CD4-positive, CD25-positive, alpha-beta regulatory T cell (primary cell): ENCODE measurements around the gene SCN4A. TPM values are rescaled to one million over a fixed set of nuclear protein-coding genes. Genes with fewer than 3 reads are reported as not detected.
A peak's percentile ranks its signal among the peaks of the same experiment; 100 is the strongest.
"Not testable (repeated sequence)": the region's sequence is repeated elsewhere in the genome, so short reads cannot be mapped to it uniquely, and the experiment has no call there.

Experiments
- ATAC-seq, 2 donors: fragments of 150-1000 bp; cut with Tn5 transposase; one replicate each; pipeline ENCODE4 v1.10.0; 2021; ENCODE audit warnings: low read depth in 2 of 2, moderate number of reproducible peaks in 2 of 2, moderate library complexity in 1 of 2
- DNase-seq, 3 donors: peaks; one replicate each; pipeline versions ENCODE4 v3.0.0 to v3.0.0-alpha.2; 2012 to 2022; ENCODE audit warnings: mixed read lengths in 1 of 3
- H3K27ac ChIP-seq: one replicate; pipeline ENCODE4 v1.7.0; 2013; ENCODE audit warnings: mild to moderate bottlenecking, low read length; ENCODE audit not compliant: insufficient read depth, poor library complexity, severe bottlenecking
- H3K27me3 ChIP-seq: one replicate; pipeline ENCODE4 v1.7.0; 2013; ENCODE audit warnings: low read length; ENCODE audit not compliant: control insufficient read depth, insufficient read depth
- H3K36me3 ChIP-seq: one replicate; pipeline ENCODE4 v1.7.0; 2013; ENCODE audit warnings: mild to moderate bottlenecking, low read length, moderate library complexity; ENCODE audit not compliant: control insufficient read depth, insufficient read depth
- H3K4me1 ChIP-seq: 2 replicates; pipeline ENCODE4 v1.7.0; 2013; ENCODE audit warnings: mild to moderate bottlenecking, low read length; ENCODE audit not compliant: insufficient read depth, control insufficient read depth, poor library complexity, severe bottlenecking
- H3K4me3 ChIP-seq: one replicate; pipeline ENCODE4 v1.7.0; 2013; ENCODE audit warnings: low read depth, mild to moderate bottlenecking, low read length, moderate library complexity
- H3K9me3 ChIP-seq, 2 experiments: 1 replicate in 1 of 2; 2 replicates in 1 of 2; pipeline ENCODE4 v1.7.0; 2013; ENCODE audit warnings: low read length in 2 of 2, mild to moderate bottlenecking in 1 of 2, moderate library complexity in 1 of 2; ENCODE audit not compliant: control insufficient read depth in 2 of 2
- H3K27ac Mint-ChIP-seq, 3 donors: one replicate each; pipeline ENCODE4 v1.8.0; 2020 to 2022; ENCODE audit warnings: mild to moderate bottlenecking in 3 of 3, mixed read lengths in 3 of 3, moderate library complexity in 2 of 3
- H3K27me3 Mint-ChIP-seq: one replicate; pipeline ENCODE4 v1.8.0; 2022; ENCODE audit warnings: mild to moderate bottlenecking, mixed read lengths
- H3K36me3 Mint-ChIP-seq: one replicate; pipeline ENCODE4 v1.8.0; 2020; ENCODE audit warnings: mixed read lengths
- H3K4me1 Mint-ChIP-seq, 4 donors: one replicate each; pipeline ENCODE4 v1.8.0; 2020 to 2022; ENCODE audit warnings: mixed read lengths in 4 of 4, mild to moderate bottlenecking in 1 of 4
- H3K4me3 Mint-ChIP-seq, 4 donors: one replicate each; pipeline ENCODE4 v1.8.0; 2020 to 2022; ENCODE audit warnings: mild to moderate bottlenecking in 4 of 4, mixed read lengths in 4 of 4, moderate library complexity in 3 of 4
- H3K9me3 Mint-ChIP-seq, 7 donors: one replicate each; pipeline ENCODE4 v1.8.0; 2020 to 2022; ENCODE audit warnings: mixed read lengths in 7 of 7, mild to moderate bottlenecking in 3 of 7, moderate library complexity in 2 of 7
- polyA plus RNA-seq, 4 donors: library from polyadenylated mRNA; unstranded; fragments of 300-500 nt; fragmentation: Illumina TruSeq; gene quantifications; one replicate each; pipeline ENCODE4 v1.2.3, GENCODE V29; 2021
- total RNA-seq: library from RNA; stranded (reverse); gene quantifications from one replicate; pipeline ENCODE4 v1.2.3, GENCODE V29; 2022

The SCN4A gene
- total and polyA plus RNA-seq, 5 donors from 2014 or later: not detected

GRCh38 chr17:63918305-63918704 is 54.4 kb downstream of the SCN4A start:
- H3K27ac Mint-ChIP-seq: no peak overlapping the region
- peaks cover 0 to 10% (median 6%) of the 10 kb centered on the region in 4 donors for H3K4me1 Mint-ChIP-seq
- ATAC-seq (no peak), DNase-seq (no peak)
- peaks cover under 1% of the 10 kb centered on the region for H3K27me3 Mint-ChIP-seq
- no peaks in the 10 kb centered on the region for H3K36me3 Mint-ChIP-seq
- Histone ChIP-seq H3K9me3 (no peaks in the 10 kb centered on the region), H3K4me3 (no peak overlapping the region), H3K4me1 (peaks cover 7% of the 10 kb centered on the region), H3K27me3 (no peaks in the 10 kb centered on the region), H3K27ac (no peak overlapping the region), H3K36me3 (no peaks in the 10 kb centered on the region)
- no peaks in the 10 kb centered on the region for H3K9me3 Mint-ChIP-seq
- H3K4me3 Mint-ChIP-seq: no peak overlapping the region

GRCh38 chr17:63917646-63918045 is 55.1 kb downstream of the SCN4A start:
- no peaks in the 10 kb centered on the region for H3K27me3 ChIP-seq
- H3K36me3 ChIP-seq: no peaks in the 10 kb centered on the region
- no peaks in the 10 kb centered on the region for H3K36me3 Mint-ChIP-seq
- H3K4me3 ChIP-seq: no peak overlapping the region
- no peak overlapping the region for H3K4me3 Mint-ChIP-seq
- H3K27ac ChIP-seq: no peak overlapping the region
- H3K4me1 Mint-ChIP-seq: peaks cover 0 to 10% (median 6%) of the 10 kb centered on the region in 4 donors
- no peak overlapping the region for H3K27ac Mint-ChIP-seq
- H3K4me1 ChIP-seq: peaks cover 7% of the 10 kb centered on the region
- peaks cover 7% of the 10 kb centered on the region for H3K27me3 Mint-ChIP-seq
- ATAC-seq: no peak
- no peak for DNase-seq
- no peaks in the 10 kb centered on the region for H3K9me3 ChIP-seq
- H3K9me3 Mint-ChIP-seq: no peaks in the 10 kb centered on the region

GRCh38 chr17:63917206-63917605 is 55.5 kb downstream of the SCN4A start:
- not testable (repeated sequence) for H3K9me3 ChIP-seq, H3K4me3 Mint-ChIP-seq, H3K27ac Mint-ChIP-seq, H3K36me3 ChIP-seq, H3K4me1 ChIP-seq, H3K9me3 Mint-ChIP-seq, DNase-seq, ATAC-seq, H3K27me3 Mint-ChIP-seq, H3K4me3 ChIP-seq, H3K36me3 Mint-ChIP-seq, H3K27me3 ChIP-seq, H3K4me1 Mint-ChIP-seq, H3K27ac ChIP-seq

- peaks cover 7% of the 10 kb centered on the region for H3K4me1 ChIP-seq
- no peaks in the 10 kb centered on the region for H3K9me3 ChIP-seq
- H3K4me3 ChIP-seq: no peak overlapping the region
- H3K9me3 Mint-ChIP-seq: no peaks in the 10 kb centered on the region
- H3K27me3 ChIP-seq: no peaks in the 10 kb centered on the region
- no peaks in the 10 kb centered on the region for H3K36me3 Mint-ChIP-seq
- no peak overlapping the region for H3K4me3 Mint-ChIP-seq
- ATAC-seq (no peak), DNase-seq (no peak)
- no peaks in the 10 kb centered on the region for H3K36me3 ChIP-seq
- peaks cover 8% of the 10 kb centered on the region for H3K27me3 Mint-ChIP-seq
- H3K27ac Mint-ChIP-seq: no peak overlapping the region
- peaks cover 0 to 10% (median 7%) of the 10 kb centered on the region in 4 donors for H3K4me1 Mint-ChIP-seq
- no peak overlapping the region for H3K27ac ChIP-seq
These were observed 56.0 kb downstream of the SCN4A start for GRCh38 chr17:63916566-63917185.

- peak overlapping the region in 1 of 3 donors; percentile 75 for H3K27ac Mint-ChIP-seq
- H3K9me3 ChIP-seq, H3K4me1 Mint-ChIP-seq, H3K27ac ChIP-seq, H3K27me3 Mint-ChIP-seq, H3K4me3 ChIP-seq, H3K4me1 ChIP-seq, DNase-seq, H3K36me3 ChIP-seq, H3K27me3 ChIP-seq, H3K4me3 Mint-ChIP-seq, ATAC-seq, H3K36me3 Mint-ChIP-seq, H3K9me3 Mint-ChIP-seq: not testable (repeated sequence)
These were observed 57.0 kb downstream of the SCN4A start for GRCh38 chr17:63915753-63916152.

GRCh38 chr17:63914471-63914870 is 58.2 kb downstream of the SCN4A start:
- no peak for ATAC-seq
- H3K27me3 Mint-ChIP-seq: peaks cover 8% of the 10 kb centered on the region
- no peaks in the 10 kb centered on the region for H3K9me3 Mint-ChIP-seq
- no peaks in the 10 kb centered on the region for H3K36me3 ChIP-seq
- H3K4me3 ChIP-seq: no peak overlapping the region
- H3K27me3 ChIP-seq: no peaks in the 10 kb centered on the region
- no peak overlapping the region for H3K4me3 Mint-ChIP-seq
- no peak for DNase-seq
- H3K4me1 ChIP-seq: peaks cover 6% of the 10 kb centered on the region
- H3K4me1 Mint-ChIP-seq: peaks cover 0 to 8% (median 6%) of the 10 kb centered on the region in 4 donors
- H3K9me3 ChIP-seq: no peaks in the 10 kb centered on the region
- no peaks in the 10 kb centered on the region for H3K36me3 Mint-ChIP-seq
- H3K27ac ChIP-seq: no peak overlapping the region
- no peak overlapping the region for H3K27ac Mint-ChIP-seq

GRCh38 chr17:63911657-63912100 is 61.0 kb downstream of the SCN4A start:
- Mint-ChIP-seq H3K4me1 (peaks cover 0 to 2% (median under 1%) of the 10 kb centered on the region in 4 donors), H3K36me3 (no peaks in the 10 kb centered on the region), H3K4me3 (no peak overlapping the region), H3K27ac (no peak overlapping the region), H3K9me3 (no peaks in the 10 kb centered on the region), H3K27me3 (peaks cover 8% of the 10 kb centered on the region)
- H3K36me3 ChIP-seq: no peaks in the 10 kb centered on the region
- no peak overlapping the region for H3K4me3 ChIP-seq
- H3K4me1 ChIP-seq: no peaks in the 10 kb centered on the region
- H3K27ac ChIP-seq: no peak overlapping the region
- ATAC-seq: peak; percentile 65 to 73
- H3K9me3 ChIP-seq: no peaks in the 10 kb centered on the region
- peak; percentile 43 to 54 (median 51) for DNase-seq
- no peaks in the 10 kb centered on the region for H3K27me3 ChIP-seq

GRCh38 chr17:63911041-63911635 is 61.6 kb downstream of the SCN4A start, which contains the start of gene CSHL1:
CSHL1 (minus strand) TSS chr17:63911258; CDS start chr17:63911196, 62 bp downstream.
- H3K36me3 Mint-ChIP-seq: no peaks in the 10 kb centered on the region

More at GRCh38 chr17:63911041-63911635, 61.6 kb downstream of the SCN4A start, which contains the start of gene CSHL1:
- H3K4me1 ChIP-seq: no peaks in the 10 kb centered on the region
- no peaks in the 10 kb centered on the region for H3K27me3 ChIP-seq
- H3K27ac ChIP-seq: no peak within 1 kb of the TSS
- ATAC-seq (no peak), DNase-seq (no peak)
- no peak within 1 kb of the TSS for H3K4me3 Mint-ChIP-seq
- H3K4me3 ChIP-seq: no peak within 1 kb of the TSS
- peaks cover 0 to 2% (median under 1%) of the 10 kb centered on the region in 4 donors for H3K4me1 Mint-ChIP-seq
- peaks cover 8% of the 10 kb centered on the region for H3K27me3 Mint-ChIP-seq
- no peak within 1 kb of the TSS for H3K27ac Mint-ChIP-seq
- H3K9me3 Mint-ChIP-seq: no peaks in the 10 kb centered on the region
- no peaks in the 10 kb centered on the region for H3K9me3 ChIP-seq
- H3K36me3 ChIP-seq: no peaks in the 10 kb centered on the region
